GM18502 (cell line): ENCODE measurements around the gene TACR1.
"Not testable (repeated sequence)": the region's sequence is repeated elsewhere in the genome, so short reads cannot be mapped to it uniquely, and the experiment has no call there.

ENCODE experiments used
- ATAC-seq: cut with Tn5 transposase; IDR thresholded peaks from one replicate; pipeline ENCODE4 v1.9.1; 2021; ENCODE audit warnings: mild to moderate bottlenecking; ENCODE audit not compliant: unreplicated experiment, poor library complexity

Gene TACR1

GRCh38 chr2:75199428-75200011 is at the start of gene TACR1:
Gene TACR1, minus strand, starts transcription at chr2:75199520. Its CDS starts 586 bp downstream, at chr2:75198934.
- ATAC-seq, result peak; percentile 72

GRCh38 chr2:75248581-75248980 is 49.3 kb upstream of the TACR1 start:
- ATAC-seq, result not testable (repeated sequence)

- ATAC-seq, result no peak
Measured at GRCh38 chr2:75246441-75247167, 47.3 kb upstream of the TACR1 start.

- no peak for ATAC-seq
Measured at GRCh38 chr2:75243219-75243618, 43.9 kb upstream of the TACR1 start.

GRCh38 chr2:75241696-75242095 is 42.4 kb upstream of the TACR1 start:
- ATAC-seq, result no peak

GRCh38 chr2:75238670-75239330 is 39.5 kb upstream of the TACR1 start:
- ATAC-seq, result no peak

GRCh38 chr2:75237296-75237695 is 38.0 kb upstream of the TACR1 start:
- no peak for ATAC-seq

- no peak for ATAC-seq
Measured at GRCh38 chr2:75233965-75234364, 34.6 kb upstream of the TACR1 start.

GRCh38 chr2:75226617-75227016 is 27.3 kb upstream of the TACR1 start:
- ATAC-seq, result no peak

GRCh38 chr2:75226099-75226498 is 26.8 kb upstream of the TACR1 start:
- no peak for ATAC-seq

- ATAC-seq, result no peak
Measured at GRCh38 chr2:75224636-75225094, 25.3 kb upstream of the TACR1 start.

GRCh38 chr2:75222527-75222926 is 23.2 kb upstream of the TACR1 start:
- no peak for ATAC-seq

- ATAC-seq, result no peak
Measured at GRCh38 chr2:75221862-75222261, 22.5 kb upstream of the TACR1 start.

- not testable (repeated sequence) for ATAC-seq
Measured at GRCh38 chr2:75219213-75219612, 19.9 kb upstream of the TACR1 start.

- no peak for ATAC-seq
Measured at GRCh38 chr2:75211266-75211770, 12.0 kb upstream of the TACR1 start.

GRCh38 chr2:75210409-75210808 is 11.1 kb upstream of the TACR1 start:
- ATAC-seq, result no peak

- no peak for ATAC-seq
Measured at GRCh38 chr2:75208738-75209137, 9.4 kb upstream of the TACR1 start.

- ATAC-seq, result peak; percentile 62
Measured at GRCh38 chr2:75204833-75205232, 5.5 kb upstream of the TACR1 start.

GRCh38 chr2:75202359-75202758 is 3.0 kb upstream of the TACR1 start:
- ATAC-seq, result no peak

GRCh38 chr2:75200140-75201096 is 1.1 kb upstream of the TACR1 start:
- ATAC-seq, result no peak
